Posterior cingulate gyrus (tissue), 11 donors: ENCODE results near the gene DBI.
A peak's percentile ranks its signal among the peaks of the same experiment; 100 is the strongest.
"Not testable (repeated sequence)": the region's sequence is repeated elsewhere in the genome, so short reads cannot be mapped to it uniquely, and the experiment has no call there.

ENCODE experiments used
- DNase-seq, 10 donors: peaks; one replicate each; pipeline versions ENCODE4 v3.0.0 to v3.0.0-alpha.2; 2020 to 2021; ENCODE audit warnings: mixed read lengths in 3 of 10
- intact Hi-C: fragments of 100-400 bp; cut with DNase I; formaldehyde crosslinking; loops from one replicate; pipeline ENCODE4 v1.15.1; 2023

The DBI gene

DNA sequence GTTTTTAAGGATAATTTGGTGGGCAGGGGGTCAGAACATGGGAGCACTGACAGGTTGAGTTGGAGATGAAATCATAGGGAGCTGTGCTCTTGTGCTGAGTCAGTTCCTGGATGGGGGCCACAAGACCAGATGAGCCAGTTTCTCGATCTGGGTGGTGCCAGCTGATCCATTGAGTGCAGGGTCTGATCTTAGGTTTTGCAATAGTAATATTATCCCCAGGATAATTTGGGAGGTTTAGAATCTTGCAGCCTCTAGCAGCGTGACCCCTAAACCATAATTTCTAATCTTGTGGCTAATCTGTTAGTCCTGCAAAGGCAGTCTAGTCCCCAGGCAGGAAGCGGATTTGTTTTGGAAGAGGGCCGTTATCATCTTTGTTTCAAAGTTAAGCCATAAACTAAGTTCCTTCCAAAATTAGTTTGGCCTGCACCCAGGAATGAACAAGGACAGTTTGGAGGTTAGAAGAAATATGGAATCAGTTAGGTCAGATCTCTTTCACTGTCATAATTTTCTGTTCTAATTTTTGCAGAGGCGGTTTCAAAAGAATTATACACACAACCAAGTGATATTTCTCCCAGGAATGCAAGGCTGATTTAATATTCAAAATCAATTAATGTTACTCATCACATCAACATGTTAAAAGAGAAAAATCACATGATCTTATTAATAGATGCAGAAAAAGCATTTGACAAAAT is 23.0 kb downstream of the DBI start:
- peak in 2 of 10 donors; percentile 32 to 33 for DNase-seq
- intact Hi-C loops, result no loop called here

DNA sequence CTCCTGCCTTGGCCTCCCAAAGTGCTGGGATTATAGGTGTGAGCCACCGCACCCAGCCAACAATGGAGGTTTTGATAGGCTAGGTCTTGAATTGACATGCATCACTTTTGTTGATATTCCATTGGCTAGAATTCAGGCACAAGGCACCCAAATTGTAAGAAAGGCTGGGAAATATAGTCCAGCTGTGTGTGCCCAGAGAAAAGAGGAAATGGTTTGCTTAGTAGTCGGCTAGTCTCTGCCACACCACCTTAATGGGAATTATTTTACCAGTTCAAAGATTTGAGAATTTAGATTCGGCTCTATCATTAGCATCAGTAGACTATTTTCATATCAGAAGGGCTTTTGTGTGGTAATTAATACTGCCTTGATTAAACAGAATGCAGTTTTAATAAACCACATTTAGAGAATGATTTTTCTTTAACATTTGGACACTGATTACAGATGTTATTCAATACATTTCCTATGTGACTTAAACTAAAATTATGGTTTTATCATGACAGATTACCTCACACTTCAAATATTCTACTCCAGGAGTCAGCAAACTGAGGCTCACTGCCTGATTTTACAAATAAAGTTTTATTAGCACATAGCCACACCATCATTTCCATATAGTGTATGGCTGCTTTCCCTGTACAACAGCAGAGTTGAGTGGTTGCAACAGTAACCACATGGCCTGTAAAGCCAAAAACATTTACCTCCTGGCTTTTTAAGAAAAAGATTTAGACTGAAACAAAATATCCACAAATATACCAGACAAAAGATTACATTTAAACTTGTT is 27.4 kb downstream of the DBI start:
- intact Hi-C loops, result no loop called here
- DNase-seq, result no peak

DNA sequence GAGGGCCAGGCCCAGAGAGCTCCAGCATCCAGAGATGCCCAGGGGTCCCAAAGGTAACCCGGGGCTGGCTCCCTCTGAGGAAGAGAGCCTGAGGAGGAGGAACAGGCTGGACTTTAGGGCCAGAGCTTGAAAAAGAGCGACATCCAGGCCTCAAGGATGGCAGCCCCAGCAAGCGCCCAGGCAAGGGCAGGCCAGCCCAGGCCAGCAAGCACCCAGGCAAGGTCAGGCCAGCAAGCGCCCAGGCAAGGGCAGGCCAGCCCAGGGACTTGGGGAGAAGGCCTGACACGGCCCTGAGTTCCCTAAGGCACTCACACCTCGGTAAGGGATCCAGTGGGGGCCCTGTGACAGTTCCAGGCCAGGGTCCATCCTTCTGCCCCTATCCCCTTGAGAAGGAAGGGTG is 30.4 kb downstream of the DBI start:
- intact Hi-C loops, result no loop called here
- DNase-seq, result no peak

DNA sequence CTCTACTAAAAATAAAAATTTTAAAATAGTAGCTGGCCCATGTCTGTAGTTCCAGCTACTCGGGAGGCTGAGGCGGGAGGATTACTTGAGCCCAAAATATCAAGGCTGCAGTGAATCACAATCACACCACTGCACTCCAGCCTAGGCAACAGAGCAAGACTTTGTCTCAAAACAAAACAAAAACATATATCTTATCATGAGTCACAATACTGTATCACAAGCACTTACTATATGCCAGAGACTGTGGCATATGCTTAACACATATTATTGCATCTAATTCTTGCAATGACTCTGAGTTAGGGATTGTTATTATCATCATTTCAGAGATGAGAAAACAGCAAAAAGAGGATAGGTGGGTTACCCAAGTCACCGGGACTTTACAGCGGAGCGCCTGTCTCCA is 35.3 kb downstream of the DBI start:
- intact Hi-C loops, result loop anchor here (10.0 kb wide), 1 partner anchor 243 kb away; no protein-coding TSS in a partner anchor
- DNase-seq, result no peak

GRCh38 chr2:119402645-119403560 is 36.1 kb downstream of the DBI start:
- DNase-seq, result no peak
- intact Hi-C loops, result loop anchor here (10.0 kb wide), 1 partner anchor 242 kb away; no protein-coding TSS in a partner anchor

DNA sequence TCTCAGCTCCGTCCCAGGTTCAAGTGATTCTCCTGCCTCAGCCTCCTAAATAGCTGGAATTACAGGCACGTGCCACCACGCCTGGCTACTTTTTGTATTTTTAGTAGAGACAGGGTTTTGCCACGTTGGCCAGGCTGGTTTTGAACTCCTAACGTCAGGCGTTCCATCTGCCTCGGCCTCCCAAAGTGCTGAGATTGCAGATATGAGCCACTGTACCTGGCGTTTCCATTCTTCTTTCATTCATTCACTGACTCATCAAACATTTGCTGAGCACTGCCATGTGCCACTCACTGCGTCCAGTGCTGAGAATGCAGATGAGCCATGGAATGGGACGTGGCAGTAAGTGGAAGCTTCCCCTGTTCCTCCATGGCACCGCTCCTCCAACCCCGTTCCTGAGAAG is 36.8 kb downstream of the DBI start:
- not testable (repeated sequence) for DNase-seq
- intact Hi-C loops, result loop anchor here (10.0 kb wide), 1 partner anchor 241 kb away; no protein-coding TSS in a partner anchor

DNA sequence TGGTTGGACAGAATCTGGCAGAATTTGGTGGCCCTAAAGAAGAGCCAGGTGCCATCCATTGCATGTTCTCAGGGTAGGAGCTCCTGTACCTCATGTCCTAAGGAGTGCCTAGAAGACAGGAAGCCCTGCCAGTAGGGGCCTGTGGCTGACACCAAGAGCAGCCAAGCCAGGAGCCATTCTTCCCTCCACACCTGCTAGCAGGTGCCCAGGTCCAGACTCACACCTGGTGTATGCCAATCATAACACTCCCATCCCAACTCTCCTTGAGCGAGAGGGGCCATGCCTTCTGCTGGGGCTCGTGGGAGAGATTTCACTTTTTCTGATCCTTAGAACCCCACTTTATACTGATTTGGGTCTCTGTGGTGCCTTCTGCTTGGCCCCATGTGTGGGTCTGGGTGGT is 38.4 kb downstream of the DBI start:
- intact Hi-C loops, result loop anchor here (5.0 to 10.0 kb wide), 2 partner anchors 240 to 257 kb away; no protein-coding TSS in a partner anchor
- DNase-seq, result no peak

- DNase-seq, result peak in 3 of 10 donors; percentile 31 to 43 (median 42)
- intact Hi-C loops, result loop anchor here (1.0 to 10.0 kb wide), 3 partner anchors 69 to 255 kb away; no protein-coding TSS in a partner anchor
These were observed 40.8 kb downstream of the DBI start for GRCh38 chr2:119407430-119408220.

GRCh38 chr2:119408221-119408619 is 41.4 kb downstream of the DBI start:
- intact Hi-C loops, result loop anchor here (5.0 to 10.0 kb wide), 2 partner anchors 237 to 254 kb away; no protein-coding TSS in a partner anchor
- DNase-seq, result no peak

DNA sequence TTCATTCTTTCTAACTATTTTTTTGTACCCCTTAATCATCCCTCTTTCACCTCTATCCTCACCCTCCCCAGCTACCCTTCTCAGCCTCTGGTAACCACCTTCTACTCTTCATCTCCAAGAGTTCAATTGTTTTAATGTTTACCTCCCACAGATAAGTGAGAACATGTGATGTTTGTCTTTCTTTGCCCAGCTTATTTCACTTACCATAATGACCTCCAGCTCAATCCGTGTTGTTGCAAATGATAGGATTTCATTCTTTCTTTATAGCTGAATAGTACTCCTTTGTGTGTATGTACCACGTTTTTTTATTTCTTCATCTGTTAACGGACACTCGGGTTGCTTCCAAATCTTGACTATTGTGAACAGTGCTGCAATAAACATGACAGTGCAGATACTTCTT is 42.7 kb downstream of the DBI start:
- intact Hi-C loops, result loop anchor here (5.0 to 10.0 kb wide), 2 partner anchors 235 to 253 kb away; no protein-coding TSS in a partner anchor
- DNase-seq, result no peak

DNA sequence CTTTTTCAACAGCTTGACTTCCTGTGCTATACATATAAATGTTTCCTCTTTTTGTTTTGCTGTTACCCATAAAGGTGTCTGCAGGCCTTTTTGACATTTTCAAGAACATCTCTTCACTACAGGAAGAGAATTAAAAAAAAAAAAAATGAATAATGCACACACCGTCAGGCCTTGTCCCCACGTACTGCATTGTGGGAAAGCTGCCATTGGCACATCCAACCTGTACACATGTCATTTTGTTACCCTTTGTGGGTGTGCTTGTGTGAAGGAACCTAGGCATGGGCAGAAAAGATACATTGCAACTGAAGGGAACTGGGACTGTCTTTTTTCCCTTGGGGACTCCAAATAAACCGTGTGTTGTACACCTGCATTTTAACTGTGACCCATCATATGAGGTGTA is 48.1 kb downstream of the DBI start:
- DNase-seq, result no peak
- intact Hi-C loops, result no loop called here

DNA sequence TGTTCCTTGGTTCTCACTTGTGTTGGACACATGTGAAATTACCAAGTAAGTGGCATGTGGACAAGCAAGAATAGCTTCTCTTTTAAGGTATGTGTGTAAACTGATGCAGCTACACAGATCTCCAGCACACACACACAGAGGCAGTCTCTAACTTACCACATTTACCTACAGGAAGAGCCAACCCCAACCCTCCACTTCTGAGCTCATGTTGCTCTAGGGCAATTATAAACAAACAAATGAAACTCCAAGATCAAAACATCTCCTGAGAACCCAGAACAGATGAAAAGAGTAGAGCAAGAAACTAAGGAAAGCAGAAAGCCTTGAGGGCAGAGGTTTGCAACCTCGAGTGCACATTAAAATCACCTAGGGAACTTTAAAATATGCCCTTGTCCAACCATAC is 48.9 kb downstream of the DBI start:
- no peak for DNase-seq
- intact Hi-C loops, result no loop called here

- no peak for DNase-seq
- intact Hi-C loops, result no loop called here
These were observed 49.6 kb downstream of the DBI start for GRCh38 chr2:119416299-119416923.

GRCh38 chr2:119417908-119418307 is 51.1 kb downstream of the DBI start:
- intact Hi-C loops, result no loop called here
- no peak for DNase-seq

DNA sequence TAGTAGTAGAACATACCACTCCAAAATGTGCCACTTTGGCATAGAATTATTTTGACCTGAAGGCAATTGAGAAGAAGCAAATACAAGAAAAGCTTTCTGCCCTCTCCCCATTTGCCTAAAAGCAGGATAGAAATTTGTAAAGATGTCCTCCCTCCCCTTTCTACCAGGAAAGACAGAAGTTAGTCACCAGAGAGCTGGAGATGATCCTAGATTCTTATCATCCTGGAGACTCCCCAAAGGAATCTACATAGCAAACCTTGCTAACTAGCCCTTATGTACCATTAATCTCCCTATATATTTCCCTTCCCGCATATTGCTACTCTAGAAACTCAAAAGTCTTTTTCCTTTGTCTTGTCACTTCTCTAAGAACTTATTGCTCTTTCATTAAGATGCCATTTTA is 52.3 kb downstream of the DBI start:
- intact Hi-C loops, result no loop called here
- no peak for DNase-seq

DNA sequence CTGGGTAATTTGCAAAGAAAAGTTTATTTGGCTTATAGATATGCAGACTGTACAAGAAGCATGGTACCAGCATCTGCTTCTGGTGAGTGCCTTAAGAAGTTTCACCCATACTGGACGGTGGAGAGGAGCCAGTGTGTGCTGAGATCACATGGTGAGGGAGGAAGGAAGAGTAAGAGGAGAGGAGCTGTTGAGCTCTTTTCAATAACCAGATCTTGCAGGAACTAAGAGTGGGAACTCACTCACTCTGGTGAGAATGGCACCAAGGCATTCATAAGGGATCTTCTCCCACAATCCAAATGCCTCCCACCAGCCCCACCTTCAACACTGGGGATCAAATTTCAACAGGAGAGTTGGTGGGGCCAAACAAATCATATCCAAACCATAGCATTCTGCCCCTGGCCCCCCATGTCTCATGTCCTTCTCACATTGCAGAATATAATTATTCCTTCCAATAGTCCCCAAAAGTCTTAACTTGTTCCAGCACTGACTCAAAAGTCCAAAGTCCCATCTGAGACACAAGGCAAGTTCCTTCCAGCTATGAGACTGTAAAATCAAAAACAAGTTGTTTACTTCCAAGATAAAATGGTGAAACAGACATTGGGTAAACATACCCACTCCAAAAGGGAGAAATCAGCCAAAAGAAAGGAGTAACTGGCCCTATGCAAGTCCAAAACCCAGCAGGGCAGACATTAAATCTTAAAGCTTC is 53.2 kb downstream of the DBI start:
- intact Hi-C loops, result no loop called here
- DNase-seq, result no peak

DNA sequence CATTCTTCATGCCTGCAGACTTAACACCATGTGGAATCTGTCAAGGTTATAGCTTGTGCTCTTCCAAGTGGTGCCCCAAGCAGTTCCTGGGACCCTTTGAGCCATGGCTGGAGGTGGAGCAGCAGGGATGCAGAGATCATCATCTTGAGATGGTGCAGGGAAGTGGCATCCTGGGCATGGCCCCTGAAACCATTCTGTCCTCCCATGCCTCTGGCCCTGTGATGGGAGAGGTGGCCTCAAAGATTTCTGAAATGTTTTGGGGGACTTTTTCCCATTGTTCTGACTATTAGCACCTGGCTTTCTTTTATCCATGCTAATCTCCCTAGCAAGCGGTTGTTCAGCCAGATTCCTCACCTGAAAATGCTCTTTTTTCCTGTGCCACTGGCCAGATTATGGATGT is 54.5 kb downstream of the DBI start:
- DNase-seq, result no peak
- intact Hi-C loops, result no loop called here

- intact Hi-C loops, result no loop called here
- DNase-seq, result no peak
These were observed 55.0 kb downstream of the DBI start for GRCh38 chr2:119421741-119422140.
